Neural crest cell (in vitro differentiated cells): Measurements from ENCODE around the gene WNK3. TPM values are rescaled to one million over a fixed set of nuclear protein-coding genes. Genes with fewer than 3 reads are reported as not detected.
"Not testable (repeated sequence)": the region's sequence is repeated elsewhere in the genome, so short reads cannot be mapped to it uniquely, and the experiment has no call there.

Experiments used
- DNase-seq: peaks from one replicate; pipeline ENCODE4 v3.0.0; 2021; ENCODE audit warnings: low read depth, mixed read lengths, low spot score
- H3K27ac Mint-ChIP-seq: one replicate; pipeline ENCODE4 v1.8.0; 2021; ENCODE audit warnings: mild to moderate bottlenecking, mixed read lengths; ENCODE audit not compliant: unreplicated experiment
- H3K27me3 Mint-ChIP-seq: 2 replicates; pipeline ENCODE4 v1.8.0; 2021; ENCODE audit warnings: low read depth, mild to moderate bottlenecking, mixed read lengths
- H3K36me3 Mint-ChIP-seq: 2 replicates; pipeline ENCODE4 v1.8.0; 2021; ENCODE audit warnings: low read depth, mild to moderate bottlenecking, mixed read lengths
- H3K4me1 Mint-ChIP-seq: 2 replicates; pipeline ENCODE4 v1.8.0; 2021; ENCODE audit warnings: mixed read lengths
- H3K4me3 Mint-ChIP-seq: one replicate; pipeline ENCODE4 v1.8.0; 2021; ENCODE audit warnings: mild to moderate bottlenecking, mixed read lengths
- H3K9me3 Mint-ChIP-seq: 2 replicates; pipeline ENCODE4 v1.8.0; 2021; ENCODE audit warnings: mixed read lengths
- long read RNA-seq: library from polyadenylated mRNA; unstranded; transcript quantifications from one replicate; pipeline ENCODE4 v2.0.0, GENCODE V29; 2020
- total RNA-seq: library from RNA; stranded (reverse); gene quantifications from 2 replicates; pipeline ENCODE4 v1.2.1, GENCODE V29; 2021
- TF ChIP-seq, protein P1 (sequence below): fragments of 200-600 bp; sonication (generic); conservative IDR thresholded peaks from 2 replicates; pipeline ENCODE4 v1.5.0; 2021; ENCODE audit warnings: antibody characterized with exemption, mild to moderate bottlenecking

WNK3 gene
- 29.3 and 30.7 TPM in 2 replicates for total RNA-seq
- long read RNA-seq, partial matches to known transcripts, result 4 of 15 reads
- long read RNA-seq, other reads (novel, unspliced or antisense), result 11 of 15 reads

DNA sequence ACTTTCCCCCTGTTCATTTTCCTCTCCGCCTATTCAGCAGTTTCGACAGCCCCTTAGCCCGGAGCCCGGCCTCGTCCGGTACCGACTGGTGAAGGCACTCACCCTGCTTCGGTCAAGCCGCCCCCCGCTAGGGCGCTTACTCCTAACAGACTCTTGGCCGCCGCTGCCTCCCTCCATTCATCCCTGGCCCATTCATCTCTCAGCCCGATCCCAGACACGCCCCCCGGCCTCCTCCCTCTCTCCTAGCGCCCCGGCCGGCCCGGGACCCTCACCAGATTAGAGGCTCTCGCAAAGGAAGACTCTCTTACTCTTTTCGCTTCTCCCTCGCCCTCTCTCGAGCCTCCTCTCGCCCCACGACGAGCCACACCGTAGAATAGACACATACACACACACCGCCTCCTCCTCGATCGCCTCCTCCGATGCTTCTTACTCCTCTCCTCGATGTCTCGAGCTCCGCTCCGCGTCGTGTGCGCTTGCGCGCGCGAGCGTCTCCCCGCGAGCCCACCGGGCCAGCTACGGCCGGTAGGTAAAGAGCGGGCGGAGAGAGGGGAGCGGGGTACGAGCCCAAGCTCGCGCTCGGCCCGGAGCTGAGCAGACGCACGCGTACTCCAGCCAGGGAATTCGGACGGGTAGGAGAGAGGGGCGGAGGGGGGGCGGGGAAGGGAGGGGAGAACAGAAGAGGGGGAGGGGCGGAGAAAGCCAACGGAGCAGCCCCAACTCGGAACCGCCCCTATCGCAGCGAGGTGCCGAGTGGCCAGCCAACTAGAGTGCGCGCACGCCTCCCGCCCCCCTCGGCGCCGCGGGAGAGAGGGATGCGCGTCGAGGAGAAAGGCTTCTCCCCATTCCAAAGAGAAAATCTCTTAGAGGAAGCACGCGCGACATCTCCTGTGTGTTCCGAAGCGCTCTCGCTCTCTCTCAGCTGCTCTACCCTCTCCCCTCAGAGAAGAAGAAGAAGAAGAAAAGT, at the start of gene WNK3:
WNK3 (minus strand) TSS at position 633 of the 964 bp plus-strand sequence.
- Mint-ChIP-seq H3K27ac (peak within 1 kb of the TSS; percentile 98), H3K9me3 (peaks cover 5% of the 10 kb centered on the region), H3K36me3 (peaks cover 12% of the 10 kb centered on the region), H3K4me1 (peaks cover 39% of the 10 kb centered on the region), H3K4me3 (peak within 1 kb of the TSS; percentile 100), H3K27me3 (no peaks in the 10 kb centered on the region)
- peak; percentile 67 for DNase-seq
- TF ChIP-seq, protein P1, sequence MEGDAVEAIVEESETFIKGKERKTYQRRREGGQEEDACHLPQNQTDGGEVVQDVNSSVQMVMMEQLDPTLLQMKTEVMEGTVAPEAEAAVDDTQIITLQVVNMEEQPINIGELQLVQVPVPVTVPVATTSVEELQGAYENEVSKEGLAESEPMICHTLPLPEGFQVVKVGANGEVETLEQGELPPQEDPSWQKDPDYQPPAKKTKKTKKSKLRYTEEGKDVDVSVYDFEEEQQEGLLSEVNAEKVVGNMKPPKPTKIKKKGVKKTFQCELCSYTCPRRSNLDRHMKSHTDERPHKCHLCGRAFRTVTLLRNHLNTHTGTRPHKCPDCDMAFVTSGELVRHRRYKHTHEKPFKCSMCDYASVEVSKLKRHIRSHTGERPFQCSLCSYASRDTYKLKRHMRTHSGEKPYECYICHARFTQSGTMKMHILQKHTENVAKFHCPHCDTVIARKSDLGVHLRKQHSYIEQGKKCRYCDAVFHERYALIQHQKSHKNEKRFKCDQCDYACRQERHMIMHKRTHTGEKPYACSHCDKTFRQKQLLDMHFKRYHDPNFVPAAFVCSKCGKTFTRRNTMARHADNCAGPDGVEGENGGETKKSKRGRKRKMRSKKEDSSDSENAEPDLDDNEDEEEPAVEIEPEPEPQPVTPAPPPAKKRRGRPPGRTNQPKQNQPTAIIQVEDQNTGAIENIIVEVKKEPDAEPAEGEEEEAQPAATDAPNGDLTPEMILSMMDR, result no peak

DNA sequence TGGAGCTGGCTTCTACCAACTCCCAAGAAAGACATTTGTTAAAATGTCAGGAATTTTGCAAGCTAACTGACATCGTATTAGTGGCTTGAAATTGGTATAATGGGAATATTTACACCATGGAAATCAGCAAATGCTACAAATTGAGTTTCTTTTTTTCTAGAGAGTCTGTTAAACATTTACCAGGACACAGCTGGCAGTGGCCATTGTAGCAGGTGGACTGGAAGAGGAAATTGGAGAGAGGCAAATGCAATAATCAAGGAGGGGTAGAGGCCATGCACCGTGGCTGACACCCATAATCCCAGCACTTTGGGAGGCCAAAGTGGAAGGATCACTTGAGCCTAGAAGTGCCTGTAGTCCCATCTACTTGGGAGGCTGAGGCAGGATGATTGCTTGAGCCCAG, 49.4 kb upstream of the WNK3 start:
- H3K4me3 Mint-ChIP-seq, result no peak overlapping the region
- H3K27ac Mint-ChIP-seq, result no peak overlapping the region
- TF ChIP-seq, protein P1, result no peak
- peaks cover 4% of the 10 kb centered on the region for H3K9me3 Mint-ChIP-seq
- H3K27me3 Mint-ChIP-seq, result no peaks in the 10 kb centered on the region
- no peak for DNase-seq
- no peaks in the 10 kb centered on the region for H3K36me3 Mint-ChIP-seq
- no peaks in the 10 kb centered on the region for H3K4me1 Mint-ChIP-seq

DNA sequence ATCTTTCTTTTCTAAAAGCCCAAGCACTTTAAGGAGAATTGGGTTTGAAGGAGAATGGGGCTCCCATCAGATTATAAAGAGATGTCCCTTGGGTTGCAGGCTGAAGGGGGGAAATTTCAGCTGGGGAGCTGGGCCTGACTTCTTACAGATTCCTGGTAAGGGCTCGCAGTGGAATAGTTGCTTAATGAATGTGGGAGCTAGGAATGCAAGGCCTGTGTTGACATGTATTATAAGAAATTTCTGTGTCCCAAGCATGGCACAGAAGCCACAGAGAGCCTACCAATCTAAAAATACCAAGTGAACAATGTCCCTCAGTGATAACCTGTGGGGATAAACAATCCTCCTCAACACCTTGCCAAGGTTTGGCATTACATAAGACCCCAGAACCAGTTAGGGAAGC, 39.3 kb upstream of the WNK3 start:
- Mint-ChIP-seq H3K27me3 (no peaks in the 10 kb centered on the region), H3K4me3 (no peak overlapping the region), H3K36me3 (no peaks in the 10 kb centered on the region), H3K9me3 (peaks cover 4% of the 10 kb centered on the region), H3K4me1 (no peaks in the 10 kb centered on the region), H3K27ac (no peak overlapping the region)
- no peak for DNase-seq
- TF ChIP-seq, protein P1, result no peak

DNA sequence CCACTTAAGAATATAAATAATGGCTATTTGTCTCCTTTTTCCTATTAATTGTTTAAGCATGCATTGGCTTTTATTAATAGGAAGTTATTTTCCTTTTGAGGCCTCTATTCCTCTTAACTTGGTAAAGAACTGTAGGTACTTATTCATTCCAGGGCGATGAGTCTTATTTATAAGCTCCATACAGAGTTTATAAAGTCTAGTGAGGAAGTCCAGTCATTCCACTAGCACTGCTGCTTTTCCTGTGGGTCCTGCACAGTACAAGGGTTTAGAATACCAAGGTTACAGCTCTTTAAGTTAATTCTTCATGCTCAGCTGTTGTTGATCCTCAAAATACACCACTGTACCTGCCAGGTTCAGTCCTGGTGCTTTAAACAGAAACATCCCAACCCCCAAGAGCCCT, 28.5 kb upstream of the WNK3 start:
- Mint-ChIP-seq H3K9me3 (peaks cover 2% of the 10 kb centered on the region), H3K27ac (no peak overlapping the region), H3K4me3 (no peak overlapping the region), H3K27me3 (no peaks in the 10 kb centered on the region), H3K36me3 (no peaks in the 10 kb centered on the region), H3K4me1 (no peaks in the 10 kb centered on the region)
- TF ChIP-seq, protein P1, result no peak
- DNase-seq, result no peak

DNA sequence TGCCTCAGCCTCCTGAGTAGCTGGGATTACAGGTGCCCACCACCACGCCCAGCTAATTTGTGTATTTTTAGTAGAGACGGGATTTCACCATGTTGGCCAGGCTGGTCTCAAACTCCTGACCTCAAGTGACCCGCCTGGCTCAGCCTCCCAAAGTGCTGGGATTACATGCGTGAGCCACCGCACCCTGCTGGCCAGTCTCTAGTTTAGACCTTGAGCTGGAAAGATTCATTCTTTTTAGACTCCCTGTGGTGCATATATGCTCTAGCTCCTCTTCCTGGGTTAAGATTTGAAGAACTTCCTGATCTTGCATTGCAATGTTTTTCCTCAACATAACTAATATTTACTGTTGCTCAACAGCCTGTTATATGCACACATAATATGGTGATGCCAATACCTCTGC, 26.8 kb upstream of the WNK3 start:
- H3K9me3 Mint-ChIP-seq, DNase-seq, H3K4me1 Mint-ChIP-seq, H3K27ac Mint-ChIP-seq, H3K27me3 Mint-ChIP-seq, H3K36me3 Mint-ChIP-seq, H3K4me3 Mint-ChIP-seq: not testable (repeated sequence)

DNA sequence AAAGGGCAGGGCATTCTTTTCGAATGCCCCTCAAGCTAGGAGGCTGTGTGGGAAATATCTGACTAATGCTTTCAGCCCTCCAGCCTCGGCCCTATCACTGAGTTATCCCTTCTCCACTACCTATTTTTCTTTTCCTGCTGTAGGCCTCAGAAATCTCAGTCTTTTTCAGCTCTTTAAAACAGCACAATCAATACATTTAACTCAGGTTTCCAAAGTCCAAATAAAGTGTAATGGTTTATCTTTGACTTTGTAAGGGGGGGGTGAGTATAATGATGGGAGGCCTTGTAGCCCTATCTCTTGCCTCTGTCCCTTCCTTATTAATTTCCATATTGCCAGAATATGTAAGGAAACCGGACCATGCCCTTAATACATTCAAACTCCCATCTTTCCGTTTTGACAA, 1.6 kb upstream of the WNK3 start:
- peak overlapping the region; percentile 96 for H3K27ac Mint-ChIP-seq
- H3K4me3 Mint-ChIP-seq, result peak overlapping the region; percentile 100
- H3K4me1 Mint-ChIP-seq, result peaks cover 39% of the 10 kb centered on the region
- H3K36me3 Mint-ChIP-seq, result peaks cover 9% of the 10 kb centered on the region
- TF ChIP-seq, protein P1, result no peak
- no peaks in the 10 kb centered on the region for H3K27me3 Mint-ChIP-seq
- H3K9me3 Mint-ChIP-seq, result peaks cover 3% of the 10 kb centered on the region
- DNase-seq, result no peak
